GM12878 (cell line): Measurements from ENCODE around the gene CR2. TPM values are rescaled to one million over a fixed set of nuclear protein-coding genes. Genes with fewer than 3 reads are reported as not detected.

Experiments used
- ATAC-seq: fragments of 200-7000 bp; cut with Tn5 transposase; 3 replicates; pipeline ENCODE4 v1.9.1; 2020; ENCODE audit warnings: mild to moderate bottlenecking, moderate library complexity
- BruUV-seq: library from RNA; stranded (reverse); fragments of 400-500 nt; replicated peaks from 2 replicates; lab custom pipeline; 2021; lab: Mats Ljungman, UMichigan
- CTCF ChIA-PET: fragments of 300-600 bp; sonication (Branson Sonifier 250); formaldehyde crosslinking; extraction: SDS; loops from one replicate; lab custom pipeline; 2021; ENCODE audit warnings: inconsistent platforms; lab: Yijun Ruan, JAX
- POLR2A ChIA-PET: fragments of 350-600 bp; formaldehyde crosslinking; extraction: SDS; loops from one replicate; lab custom pipeline; 2021; ENCODE audit warnings: inconsistent platforms; lab: Charles Lee
- RAD21 ChIA-PET: fragments of 300-600 bp; sonication (Branson Sonifier 250); formaldehyde crosslinking; loops from one replicate; lab custom pipeline; 2023; ENCODE audit warnings: antibody characterized with exemption; ENCODE audit not compliant: unreplicated experiment; lab: Charles Lee
- SMC1A ChIA-PET: fragments of 300-600 bp; sonication (Branson Sonifier 250); formaldehyde crosslinking; loops from one replicate; lab custom pipeline; 2023; ENCODE audit not compliant: unreplicated experiment, uncharacterized antibody; lab: Charles Lee
- DNase-seq: peaks from one replicate; pipeline ENCODE4 v3.0.0-alpha.2; 2011; ENCODE audit warnings: low read depth, low spot score
- FAIRE-seq: peaks from 3 replicates; lab custom pipeline; 2011; peaks lifted over from hg19 to GRCh38; lab: Jason Lieb, UNC
- H2AFZ ChIP-seq: 2 replicates; pipeline ENCODE4 v1.6.0; 2011; ENCODE audit warnings: low read depth, low read length, control low read depth; ENCODE audit not compliant: control insufficient read depth
- H3K27ac ChIP-seq: 2 replicates; pipeline ENCODE4 v1.5.1; 2011; ENCODE audit warnings: control low read depth; ENCODE audit not compliant: control insufficient read depth, insufficient read depth
- H3K27me3 ChIP-seq, 2 experiments: replicated peaks in 1 of 2; 2 replicates each; pipeline versions ENCODE4 v1.6.0 to v1.6.1; 2011; ENCODE audit warnings: low read length in 1 of 2; ENCODE audit not compliant: control insufficient read depth in 2 of 2, insufficient read depth in 2 of 2
- H3K36me3 ChIP-seq, 2 experiments: 2 replicates each; pipeline ENCODE4 v1.5.1; 2011; ENCODE audit warnings: low read length in 1 of 2; ENCODE audit not compliant: control insufficient read depth in 2 of 2, insufficient read depth in 2 of 2
- H3K4me1 ChIP-seq: 2 replicates; pipeline ENCODE4 v1.6.1; 2011; ENCODE audit warnings: mild to moderate bottlenecking, low read length, moderate library complexity, mixed read lengths; ENCODE audit not compliant: control insufficient read depth, insufficient read depth
- H3K4me2 ChIP-seq: 2 replicates; pipeline ENCODE4 v1.6.0; 2011; ENCODE audit warnings: control low read depth; ENCODE audit not compliant: control insufficient read depth, insufficient read depth
- H3K4me3 ChIP-seq: fragments of 200-600 bp; sonication (generic); 2 replicates; pipeline ENCODE4 v1.5.1; 2016
- H3K79me2 ChIP-seq: 2 replicates; pipeline ENCODE4 v1.6.0; 2011; ENCODE audit warnings: low read length; ENCODE audit not compliant: control insufficient read depth, insufficient read depth
- H3K9ac ChIP-seq: 2 replicates; pipeline ENCODE4 v1.8.0; 2011; ENCODE audit warnings: low read length, control low read depth, mixed read lengths; ENCODE audit not compliant: control insufficient read depth, insufficient read depth
- H3K9me3 ChIP-seq: replicated peaks from 3 replicates; pipeline ENCODE4 v1.5.1; 2011; ENCODE audit warnings: mild to moderate bottlenecking, low read length; ENCODE audit not compliant: control insufficient read depth, insufficient read depth
- H4K20me1 ChIP-seq: 2 replicates; pipeline ENCODE4 v1.6.0; 2011; ENCODE audit not compliant: control insufficient read depth, insufficient read depth
- CBX3 ChIP-seq: fragments of 200-600 bp; sonication (generic); IDR thresholded peaks from 2 replicates; pipeline ENCODE4 v1.6.1; 2016; ENCODE audit warnings: low read depth, borderline replicate concordance
- CBX5 ChIP-seq: sonication (generic); IDR thresholded peaks from 2 replicates; pipeline ENCODE4 v1.6.1; 2016; ENCODE audit warnings: low read depth, moderate library complexity, mild to moderate bottlenecking, inconsistent platforms
- ETV6 ChIP-seq, 2 experiments: fragments of 450-650 bp in 1 of 2; IDR thresholded peaks in 1 of 2; conservative IDR thresholded peaks in 1 of 2; 2 replicates each; pipeline ENCODE4 v1.6.1; 2014; ENCODE audit warnings: antibody characterized with exemption in 1 of 2, borderline replicate concordance in 1 of 2, low read depth in 1 of 2, mild to moderate bottlenecking in 1 of 2, moderate library complexity in 1 of 2
- HDAC6 ChIP-seq: fragments of 200-600 bp; sonication (generic); IDR thresholded peaks from one replicate; pipeline ENCODE4 v1.8.0; 2017; ENCODE audit warnings: antibody characterized with exemption; ENCODE audit not compliant: unreplicated experiment
- KDM1A ChIP-seq: fragments of 200-600 bp; sonication (generic); IDR thresholded peaks from 2 replicates; pipeline ENCODE4 v1.6.1; 2016; ENCODE audit warnings: borderline replicate concordance
- NBN ChIP-seq: fragments of 450-650 bp; IDR thresholded peaks from 2 replicates; pipeline ENCODE4 v1.6.1; 2016
- RFX5 ChIP-seq: IDR thresholded peaks from 2 replicates; pipeline ENCODE4 v1.6.1; 2011; ENCODE audit warnings: low read depth, low read length, improper control_type of control experiment
- RUNX3 ChIP-seq: IDR thresholded peaks from 2 replicates; pipeline ENCODE4 v1.6.1; 2012; ENCODE audit warnings: low read length, inconsistent platforms
- SMAD1 ChIP-seq: fragments of 450-650 bp; IDR thresholded peaks from 2 replicates; pipeline ENCODE4 v1.6.1; 2018; ENCODE audit warnings: mild to moderate bottlenecking, low read depth; ENCODE audit not compliant: partially characterized antibody
- ZNF217 ChIP-seq: fragments of 450-650 bp; IDR thresholded peaks from 2 replicates; pipeline ENCODE4 v1.6.1; 2017; ENCODE audit warnings: antibody characterized with exemption, mild to moderate bottlenecking
- ZNF622 ChIP-seq: fragments of 450-650 bp; IDR thresholded peaks from 2 replicates; pipeline ENCODE4 v1.6.1; 2017; ENCODE audit warnings: mild to moderate bottlenecking, inconsistent platforms
- in situ Hi-C: fragments of 300-500 bp; cut with MboI; formaldehyde crosslinking; loops from 9 replicates; pipeline ENCODE4 v1.14.3; 2018; ENCODE audit warnings: mixed read lengths
- intact Hi-C: fragments of 100-400 bp; cut with micrococcal nuclease; formaldehyde crosslinking; loops from one replicate; pipeline ENCODE4 v1.14.2; 2022; ENCODE audit not compliant: unreplicated experiment
- polyA plus RNA-seq, 11 experiments: library from polyadenylated mRNA; depleted of rRNA in 4 of 11; unstranded in 6 of 11; stranded (reverse) in 5 of 11; fragments of >200 nt; fragmentation: Nextera tagmentation in 4 of 11; fragmentation: Illumina TruSeq in 1 of 11; extraction: Ambion mirVana in 4 of 11; extraction: Trizol in 1 of 11; gene quantifications; 1 replicate in 1 of 11; 2 replicates in 10 of 11; pipeline versions ENCODE4 v1.2.1 to v1.2.3, GENCODE V29; 2011 to 2016; ENCODE audit warnings: inconsistent platforms in 2 of 11, missing spikeins in 2 of 11, low read depth in 1 of 11
- total RNA-seq, 4 experiments: library from RNA; depleted of rRNA in 3 of 4; stranded (reverse); fragments of >200 nt in 3 of 4; fragmentation: Illumina TruSeq in 1 of 4; extraction: Trizol in 1 of 4; gene quantifications; 2 replicates each; pipeline versions ENCODE4 v1.2.1 to v1.2.3, GENCODE V29; 2013 to 2021

Gene CR2
- total and polyA plus RNA-seq, 10 of the 15 experiments (the other 5 are each of a cell fraction or from before 2014, with no cell fraction given): 2.2 to 72.8 (median 50.6) TPM

DNA sequence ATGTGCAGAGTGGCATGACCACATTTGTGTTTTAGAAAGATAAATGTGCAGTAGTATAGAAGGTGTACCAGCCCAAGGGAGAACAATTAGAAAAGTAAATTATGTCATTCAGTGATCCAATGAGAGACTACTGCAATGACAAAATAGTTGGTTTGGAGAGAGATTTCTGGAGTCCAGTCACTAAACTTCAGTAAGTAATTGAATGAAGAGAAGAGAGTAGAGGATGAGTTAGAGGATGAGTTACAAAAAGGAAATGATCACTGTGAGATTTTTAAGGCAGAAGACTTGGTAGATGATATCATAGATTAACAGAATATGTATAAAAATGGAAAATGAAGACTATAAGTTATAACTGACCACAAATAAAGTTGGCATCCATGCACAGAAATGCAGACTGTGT, 8.4 kb downstream of the CR2 start:
- ChIA-PET CTCF (no interaction called here), POLR2A (no interaction called here), SMC1A (no interaction called here), RAD21 (no interaction called here)
- intact Hi-C loops (no loop called here), in situ Hi-C loops (no loop called here)
- H3K27ac ChIP-seq: no peak overlapping the region
- BruUV-seq: no TSS peak
- H3K9me3 ChIP-seq: no peaks in the 10 kb centered on the region
- no peak for FAIRE-seq
- no peaks in the 10 kb centered on the region for H4K20me1 ChIP-seq
- TF ChIP-seq CBX3 (no peak), SMAD1 (no peak), KDM1A (no peak), ZNF622 (no peak), NBN (no peak), RUNX3 (no peak), RFX5 (no peak), CBX5 (no peak), ETV6 (conservative IDR thresholded peaks at IDR 0.05 in 1 of 2, IDR thresholded peaks at IDR 0.05 in 1 of 2; ENCODE audit: borderline replicate concordance in 1 of 2, low read depth in 1 of 2) (no peak), ZNF217 (no peak)
- no peak for DNase-seq
- peaks cover 2% of the 10 kb centered on the region; the same call in 1 of the 2 replicates for H3K4me1 ChIP-seq
- no peaks in the 10 kb centered on the region for H3K36me3 ChIP-seq
- no peak overlapping the region for H3K4me3 ChIP-seq
- H3K79me2 ChIP-seq: peaks cover 13% of the 10 kb centered on the region
- H3K9ac ChIP-seq: no peak overlapping the region
- H3K27me3 ChIP-seq: no peaks in the 10 kb centered on the region
- no peak overlapping the region for H3K4me2 ChIP-seq
- no peak overlapping the region for H2AFZ ChIP-seq
- no peak for ATAC-seq

DNA sequence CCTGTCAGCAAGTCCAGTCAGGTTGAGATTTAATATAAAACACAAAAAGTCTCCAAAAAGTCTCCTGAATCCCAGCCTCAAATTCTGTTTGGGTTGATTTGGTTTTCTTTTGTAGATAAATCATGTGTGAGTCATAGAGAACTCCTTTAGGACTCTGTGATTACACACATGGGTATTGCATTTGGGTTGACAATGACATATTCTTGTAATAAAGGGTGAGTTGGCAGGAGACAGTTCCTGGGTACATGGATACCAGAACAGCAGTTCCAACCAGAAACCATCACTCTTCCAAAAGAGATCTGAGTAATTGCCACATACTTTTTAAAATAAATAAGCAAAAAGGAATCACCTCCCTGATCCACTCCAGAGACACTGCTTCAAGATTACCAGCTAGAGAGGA, 8.9 kb downstream of the CR2 start:
- no TSS peak for BruUV-seq
- in situ Hi-C loops (no loop called here), intact Hi-C loops (no loop called here)
- no peak for TF ChIP-seq HDAC6
- Histone ChIP-seq H3K9me3 (no peaks in the 10 kb centered on the region), H3K27me3 (no peaks in the 10 kb centered on the region), H3K27ac (no peak overlapping the region), H4K20me1 (no peaks in the 10 kb centered on the region), H3K4me3 (no peak overlapping the region), H3K79me2 (peaks cover 13% of the 10 kb centered on the region), H2AFZ (no peak overlapping the region), H3K4me1 (no peaks in the 10 kb centered on the region), H3K9ac (no peak overlapping the region), H3K36me3 (no peaks in the 10 kb centered on the region), H3K4me2 (no peak overlapping the region)
- ChIA-PET RAD21 (no interaction called here), POLR2A (no interaction called here), SMC1A (interaction anchor here (0.6 kb wide), 1 partner anchor 1025 kb away, joined by 3 read pairs; no protein-coding TSS in a partner anchor), CTCF (interaction anchor here (1.3 kb wide), 1 partner anchor 54 kb away, joined by 4 read pairs; no protein-coding TSS in a partner anchor)
- DNase-seq: no peak
- no peak for FAIRE-seq
- no peak for ATAC-seq
